ENCODE measurements around the gene PCSK6.

- TF ChIP-seq CTCF (IDR thresholded peaks at IDR 0.05; ENCODE audit: borderline replicate concordance, extremely low read depth, low read length, poor library complexity, severe bottlenecking) (no peak), EZH2 (IDR thresholded peaks at IDR 0.05; ENCODE audit: borderline replicate concordance, low read depth, low read length, severe bottlenecking) (no peak)
These were observed 8.7 kb upstream of the PCSK6 start for GRCh38 chr15:101498076-101498716.
